ENCODE results near the gene MAP7D1.

The MAP7D1 gene

GRCh38 chr1:36155408-36156328 lies at the start of gene MAP7D1:
Gene MAP7D1, plus strand, starts transcription at chr1:36156160. Its CDS starts 258 bp downstream, at chr1:36156418.
- DNase-seq: peak; percentile 85

GRCh38 chr1:36106269-36106668 lies 49.7 kb upstream of the MAP7D1 start:
- no peak for DNase-seq

- no peak for DNase-seq
Observed at GRCh38 chr1:36107394-36107793, 48.6 kb upstream of the MAP7D1 start.

GRCh38 chr1:36108314-36108713 lies 47.6 kb upstream of the MAP7D1 start:
- DNase-seq: no peak

GRCh38 chr1:36109041-36109679 lies 46.8 kb upstream of the MAP7D1 start:
- no peak for DNase-seq

- DNase-seq: no peak
Observed at GRCh38 chr1:36111151-36111550, 44.8 kb upstream of the MAP7D1 start.

- DNase-seq: no peak
Observed at GRCh38 chr1:36112823-36113222, 43.1 kb upstream of the MAP7D1 start.

- no peak for DNase-seq
Observed at GRCh38 chr1:36114371-36114770, 41.6 kb upstream of the MAP7D1 start.

GRCh38 chr1:36115200-36115669 lies 40.7 kb upstream of the MAP7D1 start:
- no peak for DNase-seq

- DNase-seq: no peak
Observed at GRCh38 chr1:36115931-36116330, 40.0 kb upstream of the MAP7D1 start.

GRCh38 chr1:36116901-36117300 lies 39.1 kb upstream of the MAP7D1 start:
- no peak for DNase-seq

GRCh38 chr1:36118447-36119204 lies 37.3 kb upstream of the MAP7D1 start:
- DNase-seq: no peak

GRCh38 chr1:36119456-36119855 lies 36.5 kb upstream of the MAP7D1 start:
- DNase-seq: no peak

- no peak for DNase-seq
Observed at GRCh38 chr1:36122062-36123030, 33.6 kb upstream of the MAP7D1 start.

GRCh38 chr1:36123356-36123755 lies 32.6 kb upstream of the MAP7D1 start:
- no peak for DNase-seq

GRCh38 chr1:36124404-36125128 lies 31.4 kb upstream of the MAP7D1 start:
- DNase-seq: no peak

- DNase-seq: no peak
Observed at GRCh38 chr1:36125129-36125991, 30.6 kb upstream of the MAP7D1 start, which contains the start of gene COL8A2. Gene COL8A2, minus strand, starts transcription at chr1:36125222. Its CDS starts 24,980 bp downstream, at chr1:36100242.

- no peak for DNase-seq
Observed at GRCh38 chr1:36126005-36126716, 29.8 kb upstream of the MAP7D1 start.

GRCh38 chr1:36126797-36127500 lies 29.0 kb upstream of the MAP7D1 start:
- no peak for DNase-seq
